Cardiac muscle cell (in vitro differentiated cells and primary cell): ENCODE results near the gene LATS2. TPM values are rescaled to one million over a fixed set of nuclear protein-coding genes. Genes with fewer than 3 reads are reported as not detected.

ENCODE experiments used
- DNase-seq, 2 donors: peaks; one replicate each; pipeline versions ENCODE4 v3.0.0 to v3.0.0-alpha.2; 2010 to 2017; ENCODE audit warnings: low read depth in 1 of 2, low spot score in 1 of 2
- H3K27ac ChIP-seq: fragments of 200-600 bp; sonication (generic); 2 replicates; pipeline ENCODE4 v1.5.1; 2016
- H3K27me3 ChIP-seq: fragments of 200-600 bp; sonication (generic); 2 replicates; pipeline ENCODE4 v1.6.0; 2016; ENCODE audit warnings: control low read depth
- H3K36me3 ChIP-seq: fragments of 200-600 bp; sonication (generic); 2 replicates; pipeline ENCODE4 v1.5.1; 2016; ENCODE audit warnings: control low read depth
- H3K4me1 ChIP-seq: fragments of 200-600 bp; sonication (generic); 2 replicates; pipeline ENCODE4 v1.8.1; 2017; ENCODE audit warnings: low read depth, mild to moderate bottlenecking, mixed run types
- H3K4me3 ChIP-seq: fragments of 200-600 bp; sonication (generic); 2 replicates; pipeline ENCODE4 v1.5.1; 2016; ENCODE audit warnings: mild to moderate bottlenecking
- H3K9me3 ChIP-seq: fragments of 200-600 bp; sonication (generic); 2 replicates; pipeline ENCODE4 v1.5.1; 2017; ENCODE audit warnings: low read depth, mild to moderate bottlenecking, control low read depth
- CTCF ChIP-seq: IDR thresholded peaks from 2 replicates; pipeline ENCODE4 v1.5.1; 2012; ENCODE audit warnings: low read depth, mild to moderate bottlenecking, low read length
- polyA plus RNA-seq: library from polyadenylated mRNA; unstranded; fragments of >200 nt; fragmentation: Nextera tagmentation; extraction: Ambion mirVana; gene quantifications from 2 replicates; pipeline ENCODE4 v1.2.1, GENCODE V29; 2016
- total RNA-seq: library from RNA; depleted of rRNA; stranded (reverse); fragments of >200 nt; gene quantifications from 2 replicates; pipeline ENCODE4 v1.2.3, GENCODE V29; 2016

LATS2 gene
- total and polyA plus RNA-seq, 2 experiments from 2014 or later, result 4.0 to 14.7 TPM

- Histone ChIP-seq H3K9me3 (no peaks in the 10 kb centered on the region), H3K27me3 (peaks cover 12% of the 10 kb centered on the region), H3K4me3 (no peak overlapping the region), H3K27ac (no peak overlapping the region), H3K4me1 (no peaks in the 10 kb centered on the region), H3K36me3 (no peaks in the 10 kb centered on the region)
- no peak for DNase-seq
- no peak for TF ChIP-seq CTCF
Measured at GRCh38 chr13:21078501-21078900, 17.1 kb upstream of the LATS2 start.

GRCh38 chr13:21077788-21078353 is 16.5 kb upstream of the LATS2 start:
- no peak overlapping the region for H3K27ac ChIP-seq
- no peaks in the 10 kb centered on the region for H3K4me1 ChIP-seq
- H3K27me3 ChIP-seq, result peaks cover 12% of the 10 kb centered on the region
- H3K36me3 ChIP-seq, result no peaks in the 10 kb centered on the region
- no peak for TF ChIP-seq CTCF
- no peaks in the 10 kb centered on the region for H3K9me3 ChIP-seq
- H3K4me3 ChIP-seq, result no peak overlapping the region
- no peak for DNase-seq

GRCh38 chr13:21077076-21077787 is 15.8 kb upstream of the LATS2 start:
- Histone ChIP-seq H3K36me3 (no peaks in the 10 kb centered on the region), H3K4me1 (no peaks in the 10 kb centered on the region), H3K27me3 (peaks cover 12% of the 10 kb centered on the region), H3K4me3 (no peak overlapping the region), H3K27ac (no peak overlapping the region), H3K9me3 (no peaks in the 10 kb centered on the region)
- DNase-seq, result no peak
- no peak for TF ChIP-seq CTCF

- no peak for TF ChIP-seq CTCF
- Histone ChIP-seq H3K9me3 (no peaks in the 10 kb centered on the region), H3K4me3 (no peak overlapping the region), H3K27ac (no peak overlapping the region), H3K36me3 (no peaks in the 10 kb centered on the region), H3K4me1 (no peaks in the 10 kb centered on the region), H3K27me3 (peaks cover 12% of the 10 kb centered on the region)
- DNase-seq, result no peak
Measured at GRCh38 chr13:21076253-21076652, 14.9 kb upstream of the LATS2 start.

- Histone ChIP-seq H3K4me1 (no peaks in the 10 kb centered on the region), H3K4me3 (peak overlapping the region; percentile 22), H3K27ac (no peak overlapping the region), H3K27me3 (peaks cover 12% of the 10 kb centered on the region), H3K36me3 (no peaks in the 10 kb centered on the region), H3K9me3 (no peaks in the 10 kb centered on the region)
- peak; percentile 34 to 49 for DNase-seq
- TF ChIP-seq CTCF, result no peak
Measured at GRCh38 chr13:21075379-21076249, 14.2 kb upstream of the LATS2 start.
